RWPE2 (cell line): ENCODE measurements around the gene KREMEN2.
A peak's percentile ranks its signal among the peaks of the same experiment; 100 is the strongest.

ENCODE experiments used
- ATAC-seq: fragments of 200-7000 bp; cut with Tn5 transposase; 3 replicates; pipeline ENCODE4 v1.9.1; 2021; ENCODE audit warnings: low read depth
- DNase-seq: peaks from one replicate; pipeline ENCODE4 v3.0.0-alpha.2; 2020; ENCODE audit warnings: low spot score
- H3K27ac ChIP-seq: fragments of 450-650 bp; 2 replicates; pipeline ENCODE4 v1.5.1; 2017; ENCODE audit warnings: mild to moderate bottlenecking; ENCODE audit not compliant: poor library complexity, severe bottlenecking
- H3K27me3 ChIP-seq: fragments of 250-450 bp; sonication (Bioruptor Pico); 2 replicates; pipeline ENCODE4 v1.5.1; 2021; ENCODE audit warnings: mild to moderate bottlenecking, moderate library complexity; ENCODE audit not compliant: insufficient read depth, poor library complexity, severe bottlenecking
- H3K36me3 ChIP-seq: fragments of 250-450 bp; sonication (Bioruptor Pico); 2 replicates; pipeline ENCODE4 v1.5.1; 2020; ENCODE audit warnings: low read depth, mild to moderate bottlenecking, moderate library complexity
- H3K4me1 ChIP-seq: fragments of 250-450 bp; sonication (Bioruptor Pico); 2 replicates; pipeline ENCODE4 v1.5.1; 2021; ENCODE audit warnings: mild to moderate bottlenecking, moderate library complexity; ENCODE audit not compliant: insufficient read depth, poor library complexity, severe bottlenecking
- H3K4me3 ChIP-seq: fragments of 250-450 bp; sonication (Bioruptor Pico); 2 replicates; pipeline ENCODE4 v1.5.1; 2021; ENCODE audit warnings: mild to moderate bottlenecking, moderate library complexity; ENCODE audit not compliant: severe bottlenecking
- H3K9me3 ChIP-seq: fragments of 250-450 bp; sonication (Bioruptor Pico); 2 replicates; pipeline ENCODE4 v1.5.1; 2021; ENCODE audit warnings: mild to moderate bottlenecking, moderate library complexity; ENCODE audit not compliant: severe bottlenecking
- TF ChIP-seq, protein P1 (sequence below): fragments of 450-650 bp; IDR thresholded peaks from one replicate; pipeline ENCODE4 v1.5.1; 2017; ENCODE audit warnings: mild to moderate bottlenecking, moderate library complexity; ENCODE audit not compliant: poor library complexity, severe bottlenecking

Gene KREMEN2

DNA sequence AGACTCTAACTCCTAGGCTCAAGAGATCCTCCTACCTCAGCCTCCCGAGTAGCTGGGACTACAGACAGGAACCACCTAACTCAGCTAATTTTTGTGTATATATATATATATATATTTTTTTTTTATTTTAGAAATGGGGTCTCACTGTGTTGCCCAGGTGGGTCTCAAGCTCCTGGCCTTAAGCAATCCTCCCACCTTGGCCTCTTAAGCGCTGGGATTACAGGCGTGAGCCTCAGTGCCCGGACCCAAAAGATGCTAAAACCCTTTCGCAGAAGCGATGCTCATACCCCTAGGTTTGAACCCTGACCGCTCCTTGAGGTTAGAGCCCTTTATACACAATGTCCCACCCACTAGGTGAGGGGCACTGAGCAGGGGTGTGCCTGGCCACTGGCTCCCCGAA, 46.4 kb downstream of the KREMEN2 start:
- Histone ChIP-seq H3K36me3 (no peaks in the 10 kb centered on the region), H3K4me1 (peaks cover 20% of the 10 kb centered on the region), H3K4me3 (no peak overlapping the region), H3K9me3 (no peaks in the 10 kb centered on the region), H3K27me3 (no peaks in the 10 kb centered on the region), H3K27ac (peak overlapping the region; percentile 65)
- TF ChIP-seq, protein P1, sequence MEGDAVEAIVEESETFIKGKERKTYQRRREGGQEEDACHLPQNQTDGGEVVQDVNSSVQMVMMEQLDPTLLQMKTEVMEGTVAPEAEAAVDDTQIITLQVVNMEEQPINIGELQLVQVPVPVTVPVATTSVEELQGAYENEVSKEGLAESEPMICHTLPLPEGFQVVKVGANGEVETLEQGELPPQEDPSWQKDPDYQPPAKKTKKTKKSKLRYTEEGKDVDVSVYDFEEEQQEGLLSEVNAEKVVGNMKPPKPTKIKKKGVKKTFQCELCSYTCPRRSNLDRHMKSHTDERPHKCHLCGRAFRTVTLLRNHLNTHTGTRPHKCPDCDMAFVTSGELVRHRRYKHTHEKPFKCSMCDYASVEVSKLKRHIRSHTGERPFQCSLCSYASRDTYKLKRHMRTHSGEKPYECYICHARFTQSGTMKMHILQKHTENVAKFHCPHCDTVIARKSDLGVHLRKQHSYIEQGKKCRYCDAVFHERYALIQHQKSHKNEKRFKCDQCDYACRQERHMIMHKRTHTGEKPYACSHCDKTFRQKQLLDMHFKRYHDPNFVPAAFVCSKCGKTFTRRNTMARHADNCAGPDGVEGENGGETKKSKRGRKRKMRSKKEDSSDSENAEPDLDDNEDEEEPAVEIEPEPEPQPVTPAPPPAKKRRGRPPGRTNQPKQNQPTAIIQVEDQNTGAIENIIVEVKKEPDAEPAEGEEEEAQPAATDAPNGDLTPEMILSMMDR = no peak
- no peak for DNase-seq
- no peak for ATAC-seq

GRCh38 chr16:3012246-3012645, 48.2 kb downstream of the KREMEN2 start:
- Histone ChIP-seq H3K27ac (no peak overlapping the region), H3K36me3 (no peaks in the 10 kb centered on the region), H3K4me3 (no peak overlapping the region), H3K4me1 (peaks cover 20% of the 10 kb centered on the region), H3K27me3 (no peaks in the 10 kb centered on the region), H3K9me3 (no peaks in the 10 kb centered on the region)
- DNase-seq = no peak
- ATAC-seq = no peak
- TF ChIP-seq, protein P1 = no peak

GRCh38 chr16:3012828-3013420, 48.8 kb downstream of the KREMEN2 start, which contains the start of gene CLDN9:
Gene CLDN9, plus strand, starts transcription at chr16:3012923. Its CDS starts 440 bp downstream, at chr16:3013363.
- no peak for DNase-seq

GRCh38 chr16:3013491-3013951, 49.4 kb downstream of the KREMEN2 start:
- TF ChIP-seq, protein P1 = no peak
- Histone ChIP-seq H3K4me3 (no peak overlapping the region), H3K4me1 (peaks cover 20% of the 10 kb centered on the region), H3K36me3 (no peaks in the 10 kb centered on the region), H3K9me3 (no peaks in the 10 kb centered on the region), H3K27ac (no peak overlapping the region), H3K27me3 (no peaks in the 10 kb centered on the region)
- no peak for DNase-seq
- 0 out of 3 replicates have a peak, but pooled peaks have one; percentile 1 for ATAC-seq

More at GRCh38 chr16:3012828-3013420, 48.8 kb downstream of the KREMEN2 start, which contains the start of gene CLDN9:
- H3K27ac ChIP-seq = no peak within 1 kb of the TSS
- peaks cover 20% of the 10 kb centered on the region for H3K4me1 ChIP-seq
- H3K27me3 ChIP-seq = no peaks in the 10 kb centered on the region
- H3K9me3 ChIP-seq = no peaks in the 10 kb centered on the region
- no peaks in the 10 kb centered on the region for H3K36me3 ChIP-seq
- H3K4me3 ChIP-seq = no peak within 1 kb of the TSS
- TF ChIP-seq, protein P1 = no peak
- ATAC-seq = peak; percentile 20; the same call in 1 of the 3 replicates

DNA sequence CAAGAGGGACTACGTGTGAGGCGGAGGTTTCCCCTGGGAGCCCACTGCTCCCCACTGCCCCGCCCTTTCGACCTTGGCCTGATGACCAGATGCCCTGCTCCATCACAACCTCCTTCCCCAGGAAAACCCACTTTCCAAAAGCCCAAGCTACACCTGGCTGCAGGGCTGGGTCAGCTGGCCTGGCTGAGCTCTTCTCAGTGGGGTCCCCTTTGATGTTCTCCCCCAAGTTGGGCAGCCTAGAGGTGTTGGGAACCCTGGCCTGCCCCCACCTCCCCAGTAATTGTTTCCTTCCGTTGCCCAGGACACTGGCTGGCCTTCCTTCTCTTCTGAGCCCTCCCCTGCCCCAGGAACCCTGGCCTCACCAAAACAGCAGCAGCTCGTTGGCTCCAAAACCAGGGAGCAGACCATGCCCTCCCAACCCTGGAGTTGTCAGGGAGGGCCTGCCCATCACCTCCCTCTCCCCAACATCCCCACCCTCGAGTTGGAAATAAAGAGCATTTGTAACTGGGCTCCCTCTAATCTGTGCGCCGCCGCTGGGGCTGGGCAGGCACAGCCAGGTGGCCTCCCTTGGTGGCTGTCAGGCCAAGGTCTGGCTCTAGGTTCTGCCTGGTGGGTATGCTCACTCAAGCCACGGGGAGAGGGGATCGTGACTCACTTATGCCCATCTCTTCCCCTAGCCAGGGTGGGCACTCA, 50.1 kb downstream of the KREMEN2 start:
- H3K9me3 ChIP-seq = no peaks in the 10 kb centered on the region
- no peak for DNase-seq
- H3K4me3 ChIP-seq = no peak overlapping the region
- no peak overlapping the region for H3K27ac ChIP-seq
- TF ChIP-seq, protein P1 = no peak
- H3K27me3 ChIP-seq = no peaks in the 10 kb centered on the region
- peaks cover 19% of the 10 kb centered on the region for H3K4me1 ChIP-seq
- no peak for ATAC-seq
- H3K36me3 ChIP-seq = no peaks in the 10 kb centered on the region
